Measurements from ENCODE around the gene KNDC1.

Gene KNDC1

DNA sequence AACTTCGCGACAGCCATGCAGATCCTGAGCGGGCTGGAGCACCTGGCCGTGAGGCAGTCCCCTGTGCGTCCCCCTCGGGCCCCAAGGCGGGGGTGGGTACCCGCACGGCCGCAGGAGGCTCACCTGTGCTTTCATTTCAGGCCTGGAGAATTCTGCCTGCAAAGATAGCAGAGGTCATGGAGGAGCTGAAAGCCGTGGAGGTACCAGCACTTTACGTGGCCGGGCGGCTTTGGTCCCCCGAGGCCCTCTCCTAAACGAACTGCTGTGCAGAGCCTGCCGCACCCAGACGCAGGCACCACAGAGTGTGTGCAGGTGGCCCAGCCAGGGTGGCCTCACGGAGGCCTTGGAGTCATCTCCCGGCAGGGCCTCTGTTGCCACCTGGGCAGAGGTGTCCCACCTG lies 58.9 kb downstream of the KNDC1 start:
- H3K27ac ChIP-seq (ENCODE audit: extremely low read depth, low read depth, low read length), result no peak overlapping the region
- H3K36me3 ChIP-seq (ENCODE audit: control insufficient read depth in 2 of 2, insufficient read depth in 1 of 2, low read length in 2 of 2), result no peaks in the 10 kb centered on the region
- no peak for TF ChIP-seq ZNF132 (tag by site-specific recombination; IDR thresholded peaks at IDR 0.05; ENCODE audit: borderline replicate concordance)
- TF ChIP-seq, protein P1, sequence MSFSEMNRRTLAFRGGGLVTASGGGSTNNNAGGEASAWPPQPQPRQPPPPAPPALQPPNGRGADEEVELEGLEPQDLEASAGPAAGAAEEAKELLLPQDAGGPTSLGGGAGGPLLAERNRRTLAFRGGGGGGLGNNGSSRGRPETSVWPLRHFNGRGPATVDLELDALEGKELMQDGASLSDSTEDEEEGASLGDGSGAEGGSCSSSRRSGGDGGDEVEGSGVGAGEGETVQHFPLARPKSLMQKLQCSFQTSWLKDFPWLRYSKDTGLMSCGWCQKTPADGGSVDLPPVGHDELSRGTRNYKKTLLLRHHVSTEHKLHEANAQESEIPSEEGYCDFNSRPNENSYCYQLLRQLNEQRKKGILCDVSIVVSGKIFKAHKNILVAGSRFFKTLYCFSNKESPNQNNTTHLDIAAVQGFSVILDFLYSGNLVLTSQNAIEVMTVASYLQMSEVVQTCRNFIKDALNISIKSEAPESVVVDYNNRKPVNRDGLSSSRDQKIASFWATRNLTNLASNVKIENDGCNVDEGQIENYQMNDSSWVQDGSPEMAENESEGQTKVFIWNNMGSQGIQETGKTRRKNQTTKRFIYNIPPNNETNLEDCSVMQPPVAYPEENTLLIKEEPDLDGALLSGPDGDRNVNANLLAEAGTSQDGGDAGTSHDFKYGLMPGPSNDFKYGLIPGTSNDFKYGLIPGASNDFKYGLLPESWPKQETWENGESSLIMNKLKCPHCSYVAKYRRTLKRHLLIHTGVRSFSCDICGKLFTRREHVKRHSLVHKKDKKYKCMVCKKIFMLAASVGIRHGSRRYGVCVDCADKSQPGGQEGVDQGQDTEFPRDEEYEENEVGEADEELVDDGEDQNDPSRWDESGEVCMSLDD (tag by site-specific recombination; IDR thresholded peaks at IDR 0.05), result no peak
- TF ChIP-seq, protein P2, sequence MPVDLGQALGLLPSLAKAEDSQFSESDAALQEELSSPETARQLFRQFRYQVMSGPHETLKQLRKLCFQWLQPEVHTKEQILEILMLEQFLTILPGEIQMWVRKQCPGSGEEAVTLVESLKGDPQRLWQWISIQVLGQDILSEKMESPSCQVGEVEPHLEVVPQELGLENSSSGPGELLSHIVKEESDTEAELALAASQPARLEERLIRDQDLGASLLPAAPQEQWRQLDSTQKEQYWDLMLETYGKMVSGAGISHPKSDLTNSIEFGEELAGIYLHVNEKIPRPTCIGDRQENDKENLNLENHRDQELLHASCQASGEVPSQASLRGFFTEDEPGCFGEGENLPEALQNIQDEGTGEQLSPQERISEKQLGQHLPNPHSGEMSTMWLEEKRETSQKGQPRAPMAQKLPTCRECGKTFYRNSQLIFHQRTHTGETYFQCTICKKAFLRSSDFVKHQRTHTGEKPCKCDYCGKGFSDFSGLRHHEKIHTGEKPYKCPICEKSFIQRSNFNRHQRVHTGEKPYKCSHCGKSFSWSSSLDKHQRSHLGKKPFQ (tag by site-specific recombination; IDR thresholded peaks at IDR 0.05), result no peak
- TF ChIP-seq IKZF3 (tag by site-specific recombination; IDR thresholded peaks at IDR 0.05), result no peak
- TF ChIP-seq ZNF239 (tag by site-specific recombination; IDR thresholded peaks at IDR 0.05), result no peak
- no peak for TF ChIP-seq ZNF513 (tag by site-specific recombination; IDR thresholded peaks at IDR 0.05)
- no peak for TF ChIP-seq ZNF561 (tag by site-specific recombination; IDR thresholded peaks at IDR 0.05; ENCODE audit: borderline replicate concordance)
- TF ChIP-seq ZNF843 (tag by site-specific recombination; IDR thresholded peaks at IDR 0.05), result no peak
- no peak for TF ChIP-seq ZNF707 (tag by site-specific recombination; IDR thresholded peaks at IDR 0.05)
- no peaks in the 10 kb centered on the region for H3K4me1 ChIP-seq (ENCODE audit: control insufficient read depth, insufficient read depth, low read length)
- ChIA-PET POLR2A (no interaction called here), CTCF (no interaction called here)
- no peaks in the 10 kb centered on the region for H3K9me3 ChIP-seq (ENCODE audit: control insufficient read depth, insufficient read depth, low read depth, low read length)
- H3K4me3 ChIP-seq (ENCODE audit: low read depth, low read length), result no peak overlapping the region

DNA sequence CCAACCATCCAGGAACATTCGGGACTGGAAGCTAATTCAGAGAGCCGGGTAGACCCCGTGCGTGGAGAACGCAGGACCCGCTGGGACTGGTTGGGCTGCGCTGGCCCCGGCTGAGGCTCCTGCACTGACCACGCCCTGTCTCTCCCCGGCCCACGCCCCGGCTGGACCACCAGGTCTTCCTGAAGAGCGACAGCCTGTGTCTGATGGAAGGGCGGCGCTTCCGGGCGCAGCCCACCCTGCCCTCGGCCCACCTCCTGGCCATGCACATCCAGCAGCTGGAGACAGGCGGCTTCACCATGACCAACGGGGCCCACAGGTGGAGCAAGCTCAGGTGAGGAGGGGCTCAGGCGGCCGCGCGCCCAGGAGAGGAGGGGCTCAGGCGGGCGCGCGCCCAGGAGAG lies 59.8 kb downstream of the KNDC1 start:
- CTCF ChIA-PET, result no interaction called here
- Histone ChIP-seq H3K4me1 (ENCODE audit: control insufficient read depth, insufficient read depth, low read length) (no peaks in the 10 kb centered on the region), H3K36me3 (ENCODE audit: control insufficient read depth in 2 of 2, insufficient read depth in 1 of 2, low read length in 2 of 2) (no peaks in the 10 kb centered on the region), H3K9me3 (ENCODE audit: control insufficient read depth, insufficient read depth, low read depth, low read length) (no peaks in the 10 kb centered on the region), H3K27ac (ENCODE audit: extremely low read depth, low read depth, low read length) (no peak overlapping the region), H3K4me3 (ENCODE audit: low read depth, low read length) (no peak overlapping the region)
- POLR2A ChIA-PET, result no interaction called here
- TF ChIP-seq GFI1B (tag by site-specific recombination; IDR thresholded peaks at IDR 0.05), result no peak
- TF ChIP-seq ZNF157 (tag by site-specific recombination; IDR thresholded peaks at IDR 0.05), result no peak
- no peak for TF ChIP-seq ZNF114 (tag by site-specific recombination; IDR thresholded peaks at IDR 0.05)
- TF ChIP-seq ZNF354C (tag by site-specific recombination; IDR thresholded peaks at IDR 0.05; ENCODE audit: borderline replicate concordance, low read depth), result no peak
- no peak for TF ChIP-seq ZNF501 (tag by site-specific recombination; IDR thresholded peaks at IDR 0.05)
- no peak for TF ChIP-seq ZNF292 (tag by site-specific recombination; IDR thresholded peaks at IDR 0.05; ENCODE audit: borderline replicate concordance, low read depth)
- TF ChIP-seq ZNF785 (tag by site-specific recombination; IDR thresholded peaks at IDR 0.05), result no peak

DNA sequence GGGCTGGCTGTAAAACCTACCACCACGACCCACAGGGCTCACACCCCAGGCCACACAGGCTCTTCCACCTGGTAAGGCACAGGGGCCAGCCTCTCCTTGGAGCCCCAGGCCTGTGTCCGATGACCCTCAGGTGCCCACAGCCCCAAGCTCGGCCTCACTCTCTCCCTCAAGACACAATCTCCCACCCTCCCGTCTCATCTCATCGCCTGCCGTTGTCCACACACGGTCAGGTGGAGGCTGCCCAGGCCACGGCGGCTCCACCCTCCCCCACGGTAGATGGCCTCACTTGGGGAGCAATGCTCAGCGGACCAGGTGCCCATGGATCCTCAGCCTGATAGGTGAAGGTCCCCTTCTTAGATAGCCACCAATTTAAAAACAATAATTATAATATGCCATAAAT lies 61.3 kb downstream of the KNDC1 start:
- Histone ChIP-seq H3K4me1 (ENCODE audit: control insufficient read depth, insufficient read depth, low read length) (no peaks in the 10 kb centered on the region), H3K27ac (ENCODE audit: extremely low read depth, low read depth, low read length) (no peak overlapping the region), H3K36me3 (ENCODE audit: control insufficient read depth in 2 of 2, insufficient read depth in 1 of 2, low read length in 2 of 2) (no peaks in the 10 kb centered on the region), H3K4me3 (ENCODE audit: low read depth, low read length) (no peak overlapping the region), H3K9me3 (ENCODE audit: control insufficient read depth, insufficient read depth, low read depth, low read length) (no peaks in the 10 kb centered on the region)
- ChIA-PET POLR2A (no interaction called here), CTCF (no interaction called here)
- TF ChIP-seq ZBTB7A (tag by site-specific recombination; IDR thresholded peaks at IDR 0.05; ENCODE audit: low read depth) (no peak), HOXC10 (CRISPR knock-in tag; IDR thresholded peaks at IDR 0.05) (no peak), ZFHX2 (tag by site-specific recombination; conservative IDR thresholded peaks at IDR 0.05) (no peak), ZBTB20 (tag by site-specific recombination; IDR thresholded peaks at IDR 0.05) (no peak), ZNF394 (tag by site-specific recombination; IDR thresholded peaks at IDR 0.05; ENCODE audit: borderline replicate concordance) (no peak), ZBTB17 (tag by site-specific recombination; IDR thresholded peaks at IDR 0.05) (no peak), ZNF366 (tag by site-specific recombination; conservative IDR thresholded peaks at IDR 0.05) (no peak), ATF2 (tag by site-specific recombination; IDR thresholded peaks at IDR 0.05; ENCODE audit: low read depth) (no peak), ZNF561 (tag by site-specific recombination; IDR thresholded peaks at IDR 0.05; ENCODE audit: borderline replicate concordance) (no peak), BCL11A (tag by site-specific recombination; IDR thresholded peaks at IDR 0.05; ENCODE audit: low read depth) (no peak)
